Subcutaneous adipose tissue (tissue), 4 donors: ENCODE data around the gene TRPC1. TPM values are rescaled to one million over a fixed set of nuclear protein-coding genes. Genes with fewer than 3 reads are reported as not detected.

Experiments
- CTCF ChIP-seq: fragments of 450-650 bp; IDR thresholded peaks from one replicate; pipeline ENCODE4 v1.5.1; 2016; ENCODE audit warnings: low read depth, mild to moderate bottlenecking, control low read depth, antibody characterized with exemption, moderate library complexity
- total RNA-seq, 4 donors: library from RNA; depleted of rRNA; stranded (reverse); fragments of >200 nt; gene quantifications; one replicate each; pipeline ENCODE4 v1.1.0, GENCODE V29; 2016

TRPC1 gene
- total RNA-seq, 4 donors from 2014 or later: 8.3 to 16.5 (median 13.3) TPM

- TF ChIP-seq CTCF: no peak
Observed at GRCh38 chr3:142768338-142768737, 44.5 kb downstream of the TRPC1 start.

GRCh38 chr3:142777927-142778326 is 54.1 kb downstream of the TRPC1 start:
- no peak for TF ChIP-seq CTCF

- no peak for TF ChIP-seq CTCF
Observed at GRCh38 chr3:142778541-142778940, 54.7 kb downstream of the TRPC1 start.

GRCh38 chr3:142779591-142779990 is 55.8 kb downstream of the TRPC1 start:
- no peak for TF ChIP-seq CTCF

- no peak for TF ChIP-seq CTCF
Observed at GRCh38 chr3:142782616-142783015, 58.8 kb downstream of the TRPC1 start.

- no peak for TF ChIP-seq CTCF
Observed at GRCh38 chr3:142784228-142784627, 60.4 kb downstream of the TRPC1 start.

GRCh38 chr3:142785996-142786395 is 62.2 kb downstream of the TRPC1 start:
- no peak for TF ChIP-seq CTCF

GRCh38 chr3:142787719-142788118 is 63.9 kb downstream of the TRPC1 start:
- TF ChIP-seq CTCF: no peak
